ENCODE data around the gene SELENOS. TPM values are rescaled to one million over a fixed set of nuclear protein-coding genes. Genes with fewer than 3 reads are reported as not detected.

The SELENOS gene
- polyA plus RNA-seq, 3 donors = 40.2 to 70.2 (median 51.6) TPM

- Histone ChIP-seq H3K4me3 (replicated peaks in 1 of 3; ENCODE audit: low read depth in 2 of 3, low read length in 3 of 3) (no peak overlapping the region), H3K9me3 (replicated peaks in 1 of 2; ENCODE audit: control insufficient read depth in 1 of 2, insufficient read depth in 1 of 2, low read length in 2 of 2) (no peaks in the 10 kb centered on the region), H4K20me1 (ENCODE audit: insufficient read depth, low read length) (peaks cover 4% of the 10 kb centered on the region), H3K9ac (ENCODE audit: insufficient read depth, low read length, poor library complexity, severe bottlenecking) (no peak overlapping the region), H3K36me3 (replicated peaks in 1 of 2; ENCODE audit: control insufficient read depth in 1 of 2, insufficient read depth in 2 of 2, low read length in 2 of 2) (peaks cover 0 to 18% of the 10 kb centered on the region in 2 donors), H2AFZ (ENCODE audit: insufficient read depth, low read depth, low read length, poor library complexity, severe bottlenecking) (no peak overlapping the region), H3K4me1 (ENCODE audit: control insufficient read depth in 1 of 2, insufficient read depth in 2 of 2, low read length in 2 of 2) (no peaks in the 10 kb centered on the region), H3K79me2 (ENCODE audit: insufficient read depth, low read length) (no peaks in the 10 kb centered on the region), H3K4me2 (replicated peaks; ENCODE audit: extremely low read depth, low read length, poor library complexity, severe bottlenecking) (no peak overlapping the region), H3K27me3 (ENCODE audit: control insufficient read depth in 2 of 2, insufficient read depth in 2 of 2, low read length in 2 of 2) (peaks cover 0 to 3% of the 10 kb centered on the region in 2 donors), H3K27ac (ENCODE audit: low read depth in 1 of 2, low read length in 2 of 2) (no peak overlapping the region)
- no peaks in the 10 kb centered on the region for H3K4me1 Mint-ChIP-seq
- H3K9me3 Mint-ChIP-seq = no peaks in the 10 kb centered on the region
- H3K36me3 Mint-ChIP-seq = peaks cover 12 to 14% of the 10 kb centered on the region in 2 donors
- TF ChIP-seq CTCF (IDR thresholded peaks at IDR 0.05) = no peak
- intact Hi-C loops (cut with micrococcal nuclease) = no loop called here
- 84% methylated on average over 12 of the region's 17 CpGs for WGBS (ENCODE audit: insufficient coverage)
- DNase-seq = no peak
- peak overlapping the region in 2 of 7 donors; percentile 44 to 61 for H3K27ac Mint-ChIP-seq
- peaks cover 16 to 29% (median 17%) of the 10 kb centered on the region in 3 donors for H3K27me3 Mint-ChIP-seq (ENCODE audit: low read depth in 3 of 3)
- H3K4me3 Mint-ChIP-seq = no peak overlapping the region
Measured at GRCh38 chr15:101264911-101265641, 12.2 kb downstream of the SELENOS start.

GRCh38 chr15:101264011-101264410 lies 13.3 kb downstream of the SELENOS start:
- peaks cover 18 to 34% (median 25%) of the 10 kb centered on the region in 3 donors for H3K27me3 Mint-ChIP-seq (ENCODE audit: low read depth in 3 of 3)

More at GRCh38 chr15:101264011-101264410, 13.3 kb downstream of the SELENOS start:
- Histone ChIP-seq H2AFZ (ENCODE audit: insufficient read depth, low read depth, low read length, poor library complexity, severe bottlenecking) (no peak overlapping the region), H3K27me3 (ENCODE audit: control insufficient read depth in 2 of 2, insufficient read depth in 2 of 2, low read length in 2 of 2) (peaks cover 0 to 3% of the 10 kb centered on the region in 2 donors), H4K20me1 (ENCODE audit: insufficient read depth, low read length) (no peaks in the 10 kb centered on the region), H3K9ac (ENCODE audit: insufficient read depth, low read length, poor library complexity, severe bottlenecking) (no peak overlapping the region), H3K36me3 (replicated peaks in 1 of 2; ENCODE audit: control insufficient read depth in 1 of 2, insufficient read depth in 2 of 2, low read length in 2 of 2) (peaks cover 0 to 7% of the 10 kb centered on the region in 2 donors), H3K4me3 (replicated peaks in 1 of 3; ENCODE audit: low read depth in 2 of 3, low read length in 3 of 3) (no peak overlapping the region), H3K4me2 (replicated peaks; ENCODE audit: extremely low read depth, low read length, poor library complexity, severe bottlenecking) (no peak overlapping the region), H3K9me3 (replicated peaks in 1 of 2; ENCODE audit: control insufficient read depth in 1 of 2, insufficient read depth in 1 of 2, low read length in 2 of 2) (no peaks in the 10 kb centered on the region), H3K79me2 (ENCODE audit: insufficient read depth, low read length) (no peaks in the 10 kb centered on the region), H3K27ac (ENCODE audit: low read depth in 1 of 2, low read length in 2 of 2) (no peak overlapping the region), H3K4me1 (ENCODE audit: control insufficient read depth in 1 of 2, insufficient read depth in 2 of 2, low read length in 2 of 2) (no peaks in the 10 kb centered on the region)
- H3K4me1 Mint-ChIP-seq = no peaks in the 10 kb centered on the region
- DNase-seq = no peak
- no peak overlapping the region for H3K27ac Mint-ChIP-seq
- peaks cover 1 to 3% of the 10 kb centered on the region in 2 donors for H3K36me3 Mint-ChIP-seq
- 98% methylated on average over 4 of the region's 4 CpGs for WGBS (ENCODE audit: insufficient coverage)
- TF ChIP-seq CTCF (IDR thresholded peaks at IDR 0.05) = no peak
- no peak overlapping the region for H3K4me3 Mint-ChIP-seq
- no peaks in the 10 kb centered on the region for H3K9me3 Mint-ChIP-seq
- intact Hi-C loops (cut with micrococcal nuclease) = no loop called here
